ENCODE measurements around the gene KBTBD3. TPM values are rescaled to one million over a fixed set of nuclear protein-coding genes. Genes with fewer than 3 reads are reported as not detected.

Gene KBTBD3
- total and polyA plus RNA-seq, 2 of the 4 experiments (the other 2 are of a cell fraction), result 1.6 to 1.7 TPM

- no peak overlapping the region for H2AK9ac ChIP-seq (replicated peaks; ENCODE audit: low read depth, low read length, poor library complexity)
These were observed 10.8 kb upstream of the KBTBD3 start for GRCh38 chr11:106087815-106088435.

More at GRCh38 chr11:106087815-106088435, 10.8 kb upstream of the KBTBD3 start:
- Histone ChIP-seq H2AK5ac (ENCODE audit: low read depth, low read length) (no peak overlapping the region), H3K56ac (ENCODE audit: extremely low read depth, insufficient read depth, low read length) (no peak overlapping the region), H3K14ac (replicated peaks; ENCODE audit: low read depth, low read length) (no peak overlapping the region), H4K91ac (ENCODE audit: insufficient read depth, low read depth, low read length) (no peak overlapping the region), H2BK5ac (ENCODE audit: low read depth, low read length, poor library complexity, severe bottlenecking) (no peak overlapping the region), H2AFZ (replicated peaks; ENCODE audit: low read length, poor library complexity) (no peak overlapping the region), H4K20me1 (ENCODE audit: insufficient read depth, low read length) (peaks cover 4% of the 10 kb centered on the region; the same call in 1 of the 2 replicates), H3K4me3 (ENCODE audit: insufficient read depth, low read depth, low read length) (no peak overlapping the region), H3K9me1 (ENCODE audit: insufficient read depth, low read length) (no peaks in the 10 kb centered on the region), H3K79me1 (ENCODE audit: low read depth in 1 of 2, low read length in 2 of 2) (peaks cover 15 to 44% of the 10 kb centered on the region in 2 experiments), H3K4ac (ENCODE audit: low read depth, low read length) (no peak overlapping the region), H3K4me2 (ENCODE audit: low read depth, low read length) (peak overlapping the region; percentile 75), H3K23ac (ENCODE audit: low read depth, low read length) (no peak overlapping the region), H3K27me3 (ENCODE audit: control insufficient read depth, insufficient read depth, low read length) (no peaks in the 10 kb centered on the region), H3K9ac (ENCODE audit: low read depth, low read length) (peak overlapping the region; percentile 60; the same call in 1 of the 2 replicates), H3K9me3 (ENCODE audit: control insufficient read depth, insufficient read depth, low read length) (no peaks in the 10 kb centered on the region), H2BK120ac (ENCODE audit: low read depth, low read length) (no peak overlapping the region), H3K4me1 (ENCODE audit: control insufficient read depth, insufficient read depth, low read length) (peaks cover 5% of the 10 kb centered on the region), H3K27ac (ENCODE audit: insufficient read depth, low read length) (no peak overlapping the region), H2BK15ac (ENCODE audit: low read depth, low read length) (no peak overlapping the region), H3K36me3 (ENCODE audit: control insufficient read depth, insufficient read depth, low read length) (peaks cover 15% of the 10 kb centered on the region), H2BK20ac (ENCODE audit: low read depth, low read length) (no peak overlapping the region), H3K18ac (ENCODE audit: low read depth, low read length) (no peak overlapping the region), H4K5ac (ENCODE audit: low read depth, low read length) (no peak overlapping the region), H4K8ac (ENCODE audit: low read depth in 2 of 2, low read length in 2 of 2) (no peak overlapping the region)
- DNase-seq (peak; percentile 65), ATAC-seq (ENCODE audit: low read depth) (peak; percentile 64)
- TF ChIP-seq USF2 (IDR thresholded peaks at IDR 0.05; ENCODE audit: low read depth, low read length), result no peak
- TF ChIP-seq CEBPB (IDR thresholded peaks at IDR 0.05; ENCODE audit: low read depth, low read length), result peak; percentile 19; the same call in 1 of the 2 replicates
- TF ChIP-seq MAZ (IDR thresholded peaks at IDR 0.05; ENCODE audit: borderline replicate concordance, low read depth, low read length), result no peak
- TF ChIP-seq SMC3 (IDR thresholded peaks at IDR 0.05; ENCODE audit: low read depth, low read length), result peak; percentile 71
- TF ChIP-seq CTCF (conservative IDR thresholded peaks at IDR 0.05; ENCODE audit: low read depth, low read length), result peak; percentile 92
- peak; percentile 87 for TF ChIP-seq RAD21 (IDR thresholded peaks at IDR 0.05; ENCODE audit: low read length)
- dilution Hi-C loops (cut with HindIII; ENCODE audit: low sequenced_read_pairs, unreplicated experiment), result no loop called here
- CTCF ChIA-PET, result interaction anchor here (0.6 to 1.2 kb wide), 6 partner anchors 13 to 452 kb away, joined by 3 read pairs; no protein-coding TSS in a partner anchor
- 17% methylated on average over 1 of the region's 9 CpGs; no CpG with 5 or more reads in 1 of the 2 experiments for WGBS, 2 experiments (ENCODE audit: extremely low coverage in 2 of 2, insufficient read length in 1 of 2)
- POLR2A ChIA-PET (ENCODE audit: unreplicated experiment), result no interaction called here
- intact Hi-C loops (cut with micrococcal nuclease), result loop anchor here (1.0 to 10.0 kb wide), 4 partner anchors 45 to 949 kb away; no protein-coding TSS in a partner anchor
- in situ Hi-C loops (cut with MboI; ENCODE audit: low sequenced_read_pairs), result no loop called here
- no TSS peak for BruUV-seq (replicated peaks)

Measured in IMR-90 (cell line).